ENCODE measurements around the gene DDAH1.

DDAH1 gene

GRCh38 chr1:85393490-85393889 is 71.5 kb downstream of the DDAH1 start:
- no peak for DNase-seq (ENCODE audit: low read depth)

GRCh38 chr1:85388416-85388815 is 76.5 kb downstream of the DDAH1 start:
- DNase-seq (ENCODE audit: low read depth) = no peak

- no peak for DNase-seq (ENCODE audit: low read depth)
Measured at GRCh38 chr1:85387781-85388180, 77.2 kb downstream of the DDAH1 start.

GRCh38 chr1:85386068-85386722 is 78.8 kb downstream of the DDAH1 start:
- no peak for DNase-seq (ENCODE audit: low read depth)

GRCh38 chr1:85379203-85380136 is 85.5 kb downstream of the DDAH1 start:
- DNase-seq (ENCODE audit: low read depth) = no peak

GRCh38 chr1:85378534-85378933 is 86.4 kb downstream of the DDAH1 start:
- DNase-seq (ENCODE audit: low read depth) = no peak

GRCh38 chr1:85376356-85376755 is 88.6 kb downstream of the DDAH1 start:
- DNase-seq (ENCODE audit: low read depth) = no peak

- no peak for DNase-seq (ENCODE audit: low read depth)
Measured at GRCh38 chr1:85375493-85375892, 89.5 kb downstream of the DDAH1 start.

- no peak for DNase-seq (ENCODE audit: low read depth)
Measured at GRCh38 chr1:85374160-85374559, 90.8 kb downstream of the DDAH1 start.

GRCh38 chr1:85373378-85373708 is 91.6 kb downstream of the DDAH1 start:
- no peak for DNase-seq (ENCODE audit: low read depth)

GRCh38 chr1:85372683-85373377 is 92.1 kb downstream of the DDAH1 start:
- no peak for DNase-seq (ENCODE audit: low read depth)

GRCh38 chr1:85371021-85371420 is 93.9 kb downstream of the DDAH1 start:
- DNase-seq (ENCODE audit: low read depth) = no peak

- DNase-seq (ENCODE audit: low read depth) = no peak
Measured at GRCh38 chr1:85368073-85368770, 96.7 kb downstream of the DDAH1 start.

GRCh38 chr1:85366391-85367170 is 98.4 kb downstream of the DDAH1 start:
- no peak for DNase-seq (ENCODE audit: low read depth)

- DNase-seq (ENCODE audit: low read depth) = no peak
Measured at GRCh38 chr1:85365851-85366250, 99.1 kb downstream of the DDAH1 start.

- no peak for DNase-seq (ENCODE audit: low read depth)
Measured at GRCh38 chr1:85363521-85363920, 101.4 kb downstream of the DDAH1 start.

GRCh38 chr1:85363092-85363491 is 101.9 kb downstream of the DDAH1 start:
- DNase-seq (ENCODE audit: low read depth) = no peak

- DNase-seq (ENCODE audit: low read depth) = no peak
Measured at GRCh38 chr1:85361606-85362296, 103.2 kb downstream of the DDAH1 start.

GRCh38 chr1:85360730-85361493 is 104.0 kb downstream of the DDAH1 start:
- no peak for DNase-seq (ENCODE audit: low read depth)

Measured in activated T-cell treated with anti-CD3 and anti-CD28 coated beads for 24 hours (primary cell).